Glomerular visceral epithelial cell (primary cell): ENCODE results near the gene EFCAB6.
"Not testable (repeated sequence)": the region's sequence is repeated elsewhere in the genome, so short reads cannot be mapped to it uniquely, and the experiment has no call there.

ENCODE experiments used
- DNase-seq: peaks from one replicate; pipeline ENCODE4 v3.0.0-alpha.2; 2016; ENCODE audit errors: extremely low spot score

EFCAB6 gene

DNA sequence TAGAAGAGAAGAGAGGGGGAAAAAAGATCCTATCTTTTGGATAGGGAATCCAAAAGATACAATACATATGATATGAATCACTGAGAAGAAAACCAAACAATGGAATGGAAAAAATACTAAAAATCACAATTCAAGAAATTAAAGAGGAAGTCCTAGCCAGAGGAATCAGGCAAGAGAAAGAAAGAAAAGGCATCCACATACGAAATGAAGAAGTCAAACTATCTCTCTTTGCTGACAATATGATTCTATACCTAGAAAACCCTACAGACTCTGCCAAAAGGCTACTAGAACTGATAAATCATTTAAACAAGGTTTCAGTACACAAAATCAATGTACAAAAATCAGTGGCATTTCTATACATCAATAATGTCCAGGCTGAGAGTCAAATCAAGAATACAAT, 91.4 kb downstream of the EFCAB6 start:
- no peak for DNase-seq

DNA sequence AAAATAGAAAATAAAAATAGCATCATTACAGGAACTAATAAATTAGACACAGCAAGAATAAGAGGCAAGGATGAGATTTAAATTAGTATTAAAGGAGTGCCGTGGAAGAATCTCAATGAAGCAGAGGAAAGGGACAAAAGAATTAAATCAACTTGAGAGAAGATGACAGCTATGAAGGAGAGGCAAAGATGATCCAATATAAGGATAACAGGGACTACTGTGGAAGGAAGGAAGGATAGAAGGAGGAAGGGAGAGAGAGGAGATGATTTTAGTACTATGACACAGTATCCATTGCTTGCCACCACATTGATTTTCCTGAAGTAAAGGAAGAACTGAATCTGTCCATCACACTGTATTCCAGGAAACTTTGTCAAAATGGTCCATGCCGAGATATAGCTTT, 98.0 kb downstream of the EFCAB6 start:
- no peak for DNase-seq

GRCh38 chr22:43711681-43712080, 100.4 kb downstream of the EFCAB6 start:
- DNase-seq = no peak

DNA sequence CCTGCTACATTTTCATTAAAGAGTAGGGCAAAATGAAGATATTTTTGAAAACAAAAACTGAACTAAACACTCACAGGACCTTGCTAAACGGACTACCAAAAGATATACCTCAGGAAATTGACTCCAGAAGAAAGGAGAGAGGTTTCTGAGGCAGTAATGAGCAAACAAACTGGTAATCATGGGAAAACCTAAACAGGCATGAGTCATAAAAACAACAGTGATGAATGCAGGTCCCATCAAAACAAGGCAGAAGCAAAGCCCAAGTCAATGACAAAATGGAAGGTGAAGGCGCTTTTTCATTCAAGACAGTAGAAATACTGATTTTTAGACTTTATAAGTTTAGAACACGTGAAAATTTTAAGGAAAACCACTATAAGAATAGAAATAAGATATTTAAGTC, 104.5 kb downstream of the EFCAB6 start:
- no peak for DNase-seq

DNA sequence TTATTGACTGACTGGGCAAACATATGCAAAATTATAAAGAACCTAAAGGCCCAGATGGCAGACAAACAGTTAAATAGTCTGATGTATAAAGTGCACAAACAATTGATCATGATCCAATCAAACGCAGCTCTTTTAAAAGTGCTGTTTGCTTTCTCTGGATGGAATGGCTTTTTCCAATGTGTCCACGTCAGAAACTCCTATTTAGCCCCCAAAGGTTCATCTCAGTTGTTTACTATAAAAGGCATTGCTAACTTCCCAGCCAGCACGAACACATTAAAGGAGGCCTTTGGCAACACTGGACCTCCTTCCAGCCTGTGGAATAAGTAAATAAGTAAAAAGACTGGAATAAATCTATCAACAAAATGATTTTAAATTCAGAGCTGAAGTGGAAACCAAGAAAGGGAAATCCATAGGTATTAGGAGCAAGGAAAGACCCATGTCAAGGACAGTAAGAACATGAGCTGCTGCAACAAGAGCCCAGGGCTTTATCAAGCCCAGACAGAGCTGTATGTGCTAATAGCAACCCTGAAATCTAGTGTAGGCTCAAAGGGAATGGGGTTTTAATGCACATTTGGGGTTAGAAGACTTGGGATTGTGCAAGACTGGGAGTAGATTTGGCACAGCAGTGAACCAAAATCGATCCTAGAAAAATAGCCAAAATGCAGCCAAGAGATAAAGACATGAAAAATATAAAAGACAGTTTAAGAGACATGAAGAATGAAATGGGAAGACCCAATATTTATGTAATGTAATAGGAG, 105.4 kb downstream of the EFCAB6 start:
- DNase-seq = no peak

DNA sequence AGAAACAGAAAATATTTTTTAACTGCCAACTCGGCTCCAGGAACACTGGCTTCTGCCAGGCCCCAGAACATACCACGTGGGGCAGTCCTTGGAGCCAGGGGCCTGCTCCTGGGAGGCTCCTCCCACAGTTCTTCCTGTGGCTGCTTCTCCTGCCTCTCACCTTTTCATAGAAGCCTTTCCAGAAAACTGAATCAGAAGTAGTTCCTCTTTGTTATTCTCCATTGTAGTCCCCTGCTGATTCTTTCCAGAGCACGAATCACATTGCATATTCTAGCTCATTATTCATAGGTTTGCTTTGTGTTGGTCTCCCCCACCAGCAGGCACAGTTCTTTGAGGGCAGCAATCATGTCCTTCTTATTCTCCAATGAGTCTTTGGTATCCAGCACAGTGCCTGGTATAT, 106.0 kb downstream of the EFCAB6 start:
- DNase-seq = no peak

GRCh38 chr22:43704051-43704450, 108.1 kb downstream of the EFCAB6 start:
- no peak for DNase-seq

- DNase-seq = no peak
These were observed 113.7 kb downstream of the EFCAB6 start for GRCh38 chr22:43698403-43698802.

- DNase-seq = no peak
These were observed 114.2 kb downstream of the EFCAB6 start for GRCh38 chr22:43697894-43698293.

- no peak for DNase-seq
These were observed 118.9 kb downstream of the EFCAB6 start for GRCh38 chr22:43693249-43693648.

DNA sequence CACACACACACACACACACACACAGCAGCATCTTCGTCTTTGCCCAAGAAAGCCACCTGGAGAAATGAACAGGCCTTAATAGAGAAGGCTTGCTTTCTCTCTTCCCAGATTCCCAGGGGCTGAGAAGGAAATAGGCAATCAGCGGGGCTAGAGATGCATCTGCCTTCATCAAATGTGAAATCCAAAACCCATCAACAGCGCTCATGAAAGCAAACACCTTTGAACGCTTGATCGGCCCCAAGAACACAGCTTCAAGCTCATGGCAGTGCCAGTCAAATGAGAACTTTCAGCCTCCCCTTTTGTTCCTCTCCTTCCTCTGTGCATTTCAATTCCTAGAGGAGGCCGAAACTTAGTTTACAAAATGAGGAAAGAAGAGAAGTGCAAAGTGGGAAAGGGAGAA, 122.7 kb downstream of the EFCAB6 start:
- DNase-seq = no peak

DNA sequence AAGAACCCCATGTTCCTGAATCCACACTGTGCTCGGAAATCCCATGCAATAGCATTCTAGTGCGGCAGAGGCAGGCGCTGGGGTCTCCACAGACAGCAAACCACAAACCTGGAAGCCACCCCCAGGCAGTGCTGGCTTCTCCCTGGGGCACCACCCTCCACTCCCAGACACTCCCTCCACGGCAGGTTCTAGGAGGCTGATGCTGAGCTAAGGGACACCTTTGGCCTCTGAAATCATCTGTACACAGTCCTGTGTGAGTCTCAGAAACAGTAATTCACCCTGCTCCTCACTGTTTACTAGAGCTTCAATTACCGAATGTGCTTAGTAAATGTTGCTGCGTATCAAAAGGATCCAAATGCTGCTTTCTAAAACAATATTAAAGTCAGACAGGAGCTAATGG, 129.3 kb downstream of the EFCAB6 start:
- no peak for DNase-seq

GRCh38 chr22:43681731-43682360, 130.3 kb downstream of the EFCAB6 start:
- DNase-seq = no peak

DNA sequence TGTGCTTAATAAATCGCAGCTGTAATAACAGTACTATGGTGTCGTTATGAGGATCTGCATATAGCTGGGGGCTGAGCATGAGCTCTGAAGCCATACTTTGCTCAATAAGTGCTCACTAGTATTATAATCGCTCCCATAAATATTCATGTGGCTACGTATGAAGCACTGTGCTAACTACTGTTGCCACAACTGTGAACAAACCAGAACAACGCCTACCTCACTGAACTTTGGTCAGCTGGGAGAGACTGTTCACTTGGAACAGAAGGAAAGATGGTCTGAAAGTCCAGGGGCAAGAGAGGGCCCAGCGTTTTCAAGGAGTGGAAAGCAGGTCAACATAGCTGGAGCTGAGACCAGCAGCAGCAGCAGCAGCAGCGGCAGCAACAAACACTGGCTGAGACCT, 141.6 kb downstream of the EFCAB6 start:
- no peak for DNase-seq

DNA sequence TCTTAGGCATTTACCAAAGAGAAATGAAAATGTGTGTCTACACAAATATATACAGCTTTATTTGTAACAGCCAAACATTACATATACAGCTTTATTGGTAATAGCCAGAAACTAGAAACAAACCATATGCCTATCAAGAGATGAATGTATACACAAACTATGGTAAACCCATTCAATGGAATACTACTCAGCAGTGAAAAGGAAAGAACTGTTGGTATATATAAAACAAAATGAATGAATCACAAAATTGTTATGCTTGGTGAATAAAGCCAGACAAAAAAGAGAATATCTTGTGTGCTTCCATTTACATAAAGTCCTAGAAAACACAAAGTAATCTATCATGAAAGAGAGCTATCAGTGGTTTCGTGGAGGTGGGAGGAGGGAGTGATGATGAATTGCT, 142.9 kb downstream of the EFCAB6 start:
- DNase-seq = no peak

- DNase-seq = no peak
These were observed 144.4 kb downstream of the EFCAB6 start for GRCh38 chr22:43667656-43668055.

DNA sequence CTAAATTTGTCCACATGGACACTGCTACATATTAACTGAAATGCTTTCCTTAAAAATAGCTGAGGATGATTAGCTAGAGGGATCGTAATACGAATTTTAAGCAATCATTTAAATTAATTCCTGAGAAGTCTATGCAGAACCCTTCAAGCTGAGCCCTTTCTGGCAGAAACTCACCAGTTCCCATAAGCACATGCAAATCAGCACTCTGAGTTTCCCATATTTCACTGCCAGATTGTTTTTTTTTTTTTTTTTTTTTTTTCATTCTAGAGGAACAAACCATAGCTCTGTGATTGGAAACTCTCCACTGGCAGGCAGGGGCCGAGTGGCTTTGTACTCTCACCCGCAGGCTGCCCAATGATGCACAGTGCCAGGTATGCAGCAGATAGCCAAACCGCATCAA, 145.6 kb downstream of the EFCAB6 start:
- DNase-seq = no peak

DNA sequence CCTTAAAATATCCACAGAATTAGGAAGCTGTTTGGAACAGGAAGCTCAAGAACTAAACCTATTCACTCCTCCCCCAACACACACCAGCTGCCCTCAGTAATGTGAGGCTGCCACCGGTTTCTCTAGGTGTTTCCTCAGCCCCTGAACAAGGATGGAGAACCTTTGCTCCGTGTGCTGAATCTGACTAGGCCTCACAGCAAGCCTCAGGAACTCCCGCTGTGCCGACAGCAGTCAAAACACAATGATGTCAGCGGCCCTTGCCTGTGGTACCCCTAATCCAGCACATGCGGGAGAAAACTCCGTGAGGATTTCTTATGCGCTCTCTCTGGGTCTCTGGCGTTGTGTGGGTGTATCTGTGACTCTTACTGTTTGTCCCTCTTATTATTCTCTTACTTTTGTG, 153.3 kb downstream of the EFCAB6 start:
- no peak for DNase-seq

DNA sequence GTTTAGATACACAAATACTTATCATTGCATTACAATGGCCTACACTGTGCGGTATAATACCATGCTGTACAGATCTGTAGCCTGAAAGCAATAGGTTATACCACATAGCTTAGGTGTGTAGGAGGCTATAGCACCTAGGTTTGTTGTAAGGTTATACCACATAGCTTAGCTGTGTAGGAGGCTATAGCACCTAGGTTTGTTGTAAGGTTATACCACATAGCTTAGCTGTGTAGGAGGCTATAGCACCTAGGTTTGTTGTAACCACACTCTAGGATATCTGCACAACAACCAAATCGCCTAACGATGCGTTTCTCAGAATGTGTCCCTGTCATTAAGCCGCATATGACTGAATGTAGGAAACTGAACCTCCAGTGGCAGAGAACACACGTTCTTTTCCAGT, 155.5 kb downstream of the EFCAB6 start:
- not testable (repeated sequence) for DNase-seq

DNA sequence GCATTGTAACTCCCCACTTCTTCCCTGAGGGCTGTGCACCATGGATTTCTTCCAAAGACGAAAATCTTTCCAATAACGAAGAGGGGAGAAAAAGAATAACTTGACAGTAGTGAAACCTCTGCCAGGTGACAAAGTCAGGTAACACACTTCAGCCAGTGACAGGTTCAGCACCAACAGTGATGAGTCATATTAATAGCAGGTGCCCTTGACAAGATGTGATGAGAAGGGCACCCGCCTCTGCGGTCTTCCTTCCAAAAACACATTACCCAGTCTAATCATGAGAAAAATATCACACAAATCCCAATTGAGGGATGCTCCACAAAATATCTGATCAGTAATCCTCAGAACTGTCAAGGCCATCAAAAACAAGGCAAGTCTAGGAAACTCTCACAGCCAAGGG, 157.8 kb downstream of the EFCAB6 start:
- DNase-seq = no peak

DNA sequence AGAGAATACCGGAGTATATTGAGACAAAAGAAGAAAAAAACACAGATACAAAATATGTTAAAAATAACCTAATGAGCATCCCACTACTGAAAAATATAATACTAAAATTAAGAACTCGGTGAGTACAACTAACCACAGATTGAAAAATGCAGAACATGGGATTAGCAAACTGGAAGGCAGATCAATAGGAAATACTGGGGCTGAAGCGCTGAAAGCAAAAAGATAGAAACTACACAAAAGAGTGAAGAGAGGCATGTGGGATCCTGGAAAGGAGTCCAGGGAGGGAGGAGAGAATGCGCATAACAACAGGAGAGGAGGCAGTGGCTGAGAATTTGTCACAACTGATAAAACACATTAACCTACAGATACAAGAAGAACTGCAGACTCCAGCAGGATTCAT, 159.3 kb downstream of the EFCAB6 start:
- DNase-seq = no peak

DNA sequence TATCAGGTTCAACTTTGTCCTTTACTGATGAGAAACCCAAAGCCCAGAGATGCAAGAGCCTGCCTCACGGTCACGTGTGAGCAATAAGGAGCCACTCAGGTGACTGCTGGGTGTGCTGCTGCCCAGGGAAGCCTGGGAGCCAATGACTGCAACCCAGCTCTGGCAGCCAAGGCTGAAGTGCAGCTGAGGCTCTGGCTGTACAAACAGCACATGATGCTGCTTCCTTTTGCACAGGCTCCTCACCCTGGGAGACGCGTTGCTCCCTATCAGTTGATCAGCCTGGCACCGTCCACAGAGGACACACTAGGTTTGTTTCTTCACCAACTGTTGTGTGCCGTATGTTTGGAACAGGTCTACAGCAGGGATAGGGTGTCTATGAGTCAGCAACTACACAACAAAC, 168.7 kb downstream of the EFCAB6 start:
- DNase-seq = no peak

- DNase-seq = no peak
These were observed 169.5 kb downstream of the EFCAB6 start for GRCh38 chr22:43642319-43643206.
